Measurements from ENCODE around the gene ATN1. TPM values are rescaled to one million over a fixed set of nuclear protein-coding genes. Genes with fewer than 3 reads are reported as not detected.

ATN1 gene
- total and polyA plus RNA-seq, 2 of the 8 experiments (the other 6 are each of a cell fraction or from before 2014, with no cell fraction given), result 20.6 to 73.4 TPM

- no peak for TF ChIP-seq FOSL1 (IDR thresholded peaks at IDR 0.05; ENCODE audit: insufficient read depth, low read depth, low read length)
- no peak for TF ChIP-seq BCL11A (IDR thresholded peaks at IDR 0.05; ENCODE audit: low read depth in 2 of 2, low read length in 2 of 2)
- TF ChIP-seq SIX5 (IDR thresholded peaks at IDR 0.05; ENCODE audit: low read depth, low read length), result no peak
Observed at GRCh38 chr12:6915789-6916285, 11.9 kb upstream of the ATN1 start (continued).

Measured in H1 (cell line).